K562 (cell line): ENCODE data around the gene PTGER3. TPM values are rescaled to one million over a fixed set of nuclear protein-coding genes. Genes with fewer than 3 reads are reported as not detected.

Experiments used
- BRD4 ChIP-seq: fragments of 200-600 bp; sonication (generic); IDR thresholded peaks from 2 replicates; pipeline ENCODE4 v1.6.1; 2017; ENCODE audit warnings: inconsistent platforms
- E2F4 ChIP-seq: sonication (generic); formaldehyde crosslinking; IDR thresholded peaks from 2 replicates; pipeline ENCODE4 v1.8.0; 2022; ENCODE audit warnings: mild to moderate bottlenecking, low read depth, missing genetic modification reagents
- NBN ChIP-seq: fragments of 450-650 bp; IDR thresholded peaks from 2 replicates; pipeline ENCODE4 v1.6.1; 2016; ENCODE audit warnings: low read depth, mild to moderate bottlenecking
- NR4A1 ChIP-seq, 2 experiments: fragments of 250-450 bp in 1 of 2; fragments of 450-650 bp in 1 of 2; sonication (Bioruptor Pico) in 1 of 2; IDR thresholded peaks; 2 replicates each; pipeline versions ENCODE4 v1.4.0 to v1.6.1; 2016 to 2020; ENCODE audit warnings: mild to moderate bottlenecking in 2 of 2, missing compliant biosample characterization in 1 of 2, missing genetic modification characterization in 1 of 2, moderate library complexity in 1 of 2
- RBM22 ChIP-seq: fragments of 200-400 bp; formaldehyde crosslinking; IDR thresholded peaks from 2 replicates; pipeline ENCODE4 v1.6.1; 2018; ENCODE audit warnings: low read length, low read depth; ENCODE audit not compliant: poor library complexity, severe bottlenecking
- TRIM25 ChIP-seq: fragments of 450-650 bp; IDR thresholded peaks from 2 replicates; pipeline ENCODE4 v1.7.0; 2016; ENCODE audit warnings: borderline replicate concordance
- ZBED1 ChIP-seq: IDR thresholded peaks from 2 replicates; pipeline ENCODE4 v1.6.1; 2014
- ZBTB9 ChIP-seq: fragments of 450-650 bp; formaldehyde crosslinking; IDR thresholded peaks from 2 replicates; pipeline ENCODE4 v1.4.0; 2020; ENCODE audit warnings: mild to moderate bottlenecking, moderate library complexity
- polyA plus RNA-seq, 8 experiments: library from polyadenylated mRNA; depleted of rRNA in 4 of 8; stranded (reverse) in 5 of 8; unstranded in 3 of 8; fragments of >200 nt; fragmentation: Nextera tagmentation in 2 of 8; fragmentation: Illumina TruSeq in 1 of 8; extraction: Ambion mirVana in 2 of 8; extraction: Trizol in 1 of 8; gene quantifications; 2 replicates each; pipeline versions ENCODE4 v1.2.1 to v1.2.3, GENCODE V29; 2011 to 2014; ENCODE audit warnings: inconsistent platforms in 1 of 8, missing spikeins in 1 of 8
- total RNA-seq, 7 experiments: library from RNA; depleted of rRNA in 6 of 7; stranded (reverse); fragments of >200 nt in 6 of 7; fragmentation: Illumina TruSeq in 2 of 7; extraction: Trizol in 2 of 7; gene quantifications; 2 replicates each; pipeline versions ENCODE4 v1.2.1 to v1.2.3, GENCODE V29; 2011 to 2021; ENCODE audit warnings: low replicate concordance in 1 of 7
- TF ChIP-seq, protein P1 (sequence below): fragments of 450-650 bp; IDR thresholded peaks from 2 replicates; pipeline ENCODE4 v1.6.1; 2017; ENCODE audit warnings: antibody characterized with exemption, mild to moderate bottlenecking

The PTGER3 gene
- total and polyA plus RNA-seq, 9 of the 15 experiments (the other 6 are each of a cell fraction or from before 2014, with no cell fraction given), result 3.8 to 28.5 (median 14.2) TPM

DNA sequence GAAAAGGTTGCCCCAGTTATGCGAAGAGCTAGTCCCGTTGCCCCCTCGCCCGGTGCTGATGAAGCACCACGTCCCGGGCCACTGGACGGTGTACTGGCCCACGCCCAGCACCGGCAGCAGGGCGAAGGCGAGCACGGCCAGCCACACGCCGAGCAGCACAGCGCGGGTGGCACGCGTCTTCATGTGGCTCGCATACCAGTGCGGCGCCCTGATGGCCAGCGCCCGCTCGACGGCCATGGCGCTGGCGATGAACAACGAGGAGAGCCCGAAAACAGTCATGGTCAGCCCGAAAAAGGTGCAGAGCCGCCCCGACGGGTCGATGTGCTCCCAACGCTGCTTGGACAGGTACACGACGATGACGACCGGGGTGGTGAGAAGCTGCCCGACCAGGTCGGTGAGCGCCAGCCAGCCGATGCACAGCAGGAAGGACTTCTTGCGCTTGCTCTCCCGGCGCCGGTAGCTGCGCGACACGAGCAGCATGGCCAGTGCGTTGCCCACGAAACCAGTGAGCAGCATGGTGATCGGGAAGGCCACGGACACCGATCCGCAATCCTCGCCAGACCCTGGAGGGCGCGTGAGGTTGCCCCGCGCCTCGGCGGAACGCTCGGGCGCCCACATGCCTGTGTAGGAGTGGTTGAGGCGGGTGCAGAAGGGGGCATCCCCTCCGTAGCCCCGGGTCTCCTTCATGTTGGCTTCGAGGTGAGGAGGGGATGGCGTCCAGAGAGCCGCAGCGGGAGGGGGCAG is 553 bp downstream of the PTGER3 start (continued):
- peak; percentile 43; the same call in 1 of the 2 replicates for TF ChIP-seq E2F4 (CRISPR knock-in tag)
- no peak for TF ChIP-seq TRIM25
- peak; percentile 24 for TF ChIP-seq RBM22
- TF ChIP-seq, protein P1, sequence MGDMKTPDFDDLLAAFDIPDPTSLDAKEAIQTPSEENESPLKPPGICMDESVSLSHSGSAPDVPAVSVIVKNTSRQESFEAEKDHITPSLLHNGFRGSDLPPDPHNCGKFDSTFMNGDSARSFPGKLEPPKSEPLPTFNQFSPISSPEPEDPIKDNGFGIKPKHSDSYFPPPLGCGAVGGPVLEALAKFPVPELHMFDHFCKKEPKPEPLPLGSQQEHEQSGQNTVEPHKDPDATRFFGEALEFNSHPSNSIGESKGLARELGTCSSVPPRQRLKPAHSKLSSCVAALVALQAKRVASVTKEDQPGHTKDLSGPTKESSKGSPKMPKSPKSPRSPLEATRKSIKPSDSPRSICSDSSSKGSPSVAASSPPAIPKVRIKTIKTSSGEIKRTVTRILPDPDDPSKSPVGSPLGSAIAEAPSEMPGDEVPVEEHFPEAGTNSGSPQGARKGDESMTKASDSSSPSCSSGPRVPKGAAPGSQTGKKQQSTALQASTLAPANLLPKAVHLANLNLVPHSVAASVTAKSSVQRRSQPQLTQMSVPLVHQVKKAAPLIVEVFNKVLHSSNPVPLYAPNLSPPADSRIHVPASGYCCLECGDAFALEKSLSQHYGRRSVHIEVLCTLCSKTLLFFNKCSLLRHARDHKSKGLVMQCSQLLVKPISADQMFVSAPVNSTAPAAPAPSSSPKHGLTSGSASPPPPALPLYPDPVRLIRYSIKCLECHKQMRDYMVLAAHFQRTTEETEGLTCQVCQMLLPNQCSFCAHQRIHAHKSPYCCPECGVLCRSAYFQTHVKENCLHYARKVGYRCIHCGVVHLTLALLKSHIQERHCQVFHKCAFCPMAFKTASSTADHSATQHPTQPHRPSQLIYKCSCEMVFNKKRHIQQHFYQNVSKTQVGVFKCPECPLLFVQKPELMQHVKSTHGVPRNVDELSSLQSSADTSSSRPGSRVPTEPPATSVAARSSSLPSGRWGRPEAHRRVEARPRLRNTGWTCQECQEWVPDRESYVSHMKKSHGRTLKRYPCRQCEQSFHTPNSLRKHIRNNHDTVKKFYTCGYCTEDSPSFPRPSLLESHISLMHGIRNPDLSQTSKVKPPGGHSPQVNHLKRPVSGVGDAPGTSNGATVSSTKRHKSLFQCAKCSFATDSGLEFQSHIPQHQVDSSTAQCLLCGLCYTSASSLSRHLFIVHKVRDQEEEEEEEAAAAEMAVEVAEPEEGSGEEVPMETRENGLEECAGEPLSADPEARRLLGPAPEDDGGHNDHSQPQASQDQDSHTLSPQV, result peak; percentile 65
- TF ChIP-seq ZBTB9, result no peak
- TF ChIP-seq NR4A1 (CRISPR knock-in tag; IDR thresholded peaks at IDR 0.05), result no peak
- TF ChIP-seq NR4A1 (tag; IDR thresholded peaks at IDR 0.05), result no peak
- no peak for TF ChIP-seq BRD4
- no peak for TF ChIP-seq ZBED1
- no peak for TF ChIP-seq NBN
- TF ChIP-seq, all 486 proteins: peak for 47
